H1 (cell line): ENCODE data around the gene NXN. TPM values are rescaled to one million over a fixed set of nuclear protein-coding genes. Genes with fewer than 3 reads are reported as not detected.
A peak's percentile ranks its signal among the peaks of the same experiment; 100 is the strongest.

ENCODE experiments used
- CTCF ChIA-PET: fragments of 300-600 bp; sonication (Branson Sonifier 250); formaldehyde crosslinking; loops from one replicate; lab custom pipeline; 2021; ENCODE audit not compliant: partially characterized antibody; lab: Charles Lee
- POLR2A ChIA-PET: fragments of 300-600 bp; sonication (Branson Sonifier 250); formaldehyde crosslinking; loops from one replicate; lab custom pipeline; 2021; ENCODE audit warnings: inconsistent platforms; ENCODE audit not compliant: partially characterized antibody; lab: Charles Lee
- DNase-seq, 2 experiments: peaks; one replicate each; pipeline versions ENCODE4 v3.0.0 to v3.0.0-alpha.2; 2010 to 2022; ENCODE audit warnings: low spot score in 2 of 2, low read depth in 1 of 2, mixed read lengths in 1 of 2
- FAIRE-seq: peaks from 2 replicates; lab custom pipeline; 2011; peaks lifted over from hg19 to GRCh38; lab: Jason Lieb, UNC
- H2AFZ ChIP-seq: 2 replicates; pipeline ENCODE4 v1.8.1; 2012; ENCODE audit warnings: low read length, inconsistent platforms
- H2AK5ac ChIP-seq: 2 replicates; pipeline ENCODE4 v1.6.1; 2013; ENCODE audit warnings: low read depth, low read length
- H2BK120ac ChIP-seq: replicated peaks from 2 replicates; pipeline ENCODE3; 2013; ENCODE audit warnings: low read depth, low read length, inconsistent platforms
- H2BK12ac ChIP-seq: 2 replicates; pipeline ENCODE4 v1.6.1; 2013; ENCODE audit warnings: low read depth, low read length
- H2BK15ac ChIP-seq: 2 replicates; pipeline ENCODE4 v1.6.1; 2013; ENCODE audit warnings: low read length
- H2BK20ac ChIP-seq: 2 replicates; pipeline ENCODE4 v1.6.1; 2013; ENCODE audit warnings: low read length
- H2BK5ac ChIP-seq: 2 replicates; pipeline ENCODE4 v1.6.1; 2013; ENCODE audit warnings: low read depth, low read length
- H3K14ac ChIP-seq: 2 replicates; pipeline ENCODE4 v1.6.1; 2013; ENCODE audit warnings: inconsistent platforms; ENCODE audit not compliant: insufficient read length
- H3K18ac ChIP-seq: 2 replicates; pipeline ENCODE4 v1.6.1; 2013; ENCODE audit warnings: low read length; ENCODE audit errors: extremely low read depth
- H3K23ac ChIP-seq: 2 replicates; pipeline ENCODE4 v1.6.1; 2013; ENCODE audit warnings: inconsistent platforms; ENCODE audit not compliant: insufficient read length
- H3K23me2 ChIP-seq: 2 replicates; pipeline ENCODE4 v1.6.1; 2013; ENCODE audit warnings: low read depth, low read length
- H3K27ac ChIP-seq: 2 replicates; pipeline ENCODE4 v1.6.1; 2011; ENCODE audit warnings: low read depth, low read length, inconsistent platforms
- H3K27me3 ChIP-seq, 4 experiments: replicated peaks in 1 of 4; 1 replicate in 1 of 4; 2 replicates in 3 of 4; pipeline versions ENCODE4 v1.6.1 to v1.8.1; 2011 to 2013; ENCODE audit warnings: low read length in 3 of 4, mild to moderate bottlenecking in 3 of 4, inconsistent platforms in 2 of 4, mixed read lengths in 2 of 4, moderate library complexity in 1 of 4; ENCODE audit not compliant: control insufficient read depth in 3 of 4, insufficient read depth in 3 of 4; ENCODE audit errors: extremely low read depth in 1 of 4
- H3K36me3 ChIP-seq, 4 experiments: 2 replicates each; pipeline versions ENCODE4 v1.6.1 to v1.8.1; 2011 to 2013; ENCODE audit warnings: mild to moderate bottlenecking in 4 of 4, low read length in 3 of 4, moderate library complexity in 2 of 4, control low read depth in 1 of 4, inconsistent platforms in 1 of 4; ENCODE audit not compliant: insufficient read depth in 4 of 4, control insufficient read depth in 2 of 4
- H3K4ac ChIP-seq: replicated peaks from 2 replicates; pipeline ENCODE3; 2013; ENCODE audit warnings: low read length, low read depth, mixed read lengths, inconsistent platforms; ENCODE audit not compliant: insufficient read length
- H3K4me1 ChIP-seq, 4 experiments: replicated peaks in 1 of 4; 1 replicate in 1 of 4; 2 replicates in 3 of 4; pipeline versions ENCODE4 v1.6.1 to v1.8.1; 2011 to 2013; ENCODE audit warnings: low read length in 3 of 4, inconsistent platforms in 2 of 4, mixed read lengths in 1 of 4; ENCODE audit not compliant: insufficient read depth in 4 of 4, control insufficient read depth in 3 of 4
- H3K4me2 ChIP-seq, 2 experiments: 2 replicates each; pipeline versions ENCODE4 v1.6.1 to v1.8.1; 2011 to 2013; ENCODE audit warnings: low read depth in 2 of 2, low read length in 2 of 2, control low read depth in 1 of 2, inconsistent platforms in 1 of 2, mild to moderate bottlenecking in 1 of 2; ENCODE audit not compliant: insufficient read depth in 1 of 2
- H3K4me3 ChIP-seq, 4 experiments: fragments of 200-600, 300-600 bp in 1 of 4; sonication (generic), shearing (Covaris generic), sonication (Bioruptor Twin) in 1 of 4; 2 replicates each; pipeline versions ENCODE4 v1.5.1 to v1.8.1; 2011 to 2016; ENCODE audit warnings: low read length in 4 of 4, low read depth in 3 of 4, control low read depth in 2 of 4, inconsistent platforms in 2 of 4, mild to moderate bottlenecking in 2 of 4, mixed read lengths in 1 of 4, moderate library complexity in 1 of 4; ENCODE audit not compliant: insufficient read depth in 2 of 4; ENCODE audit errors: extremely low read depth in 1 of 4
- H3K56ac ChIP-seq: replicated peaks from 2 replicates; pipeline ENCODE3; 2013; ENCODE audit warnings: low read depth, mild to moderate bottlenecking, mixed read lengths, low read length, inconsistent platforms; ENCODE audit not compliant: insufficient read length
- H3K79me1 ChIP-seq: 2 replicates; pipeline ENCODE4 v1.6.1; 2013; ENCODE audit warnings: low read depth, low read length, control low read depth
- H3K79me2 ChIP-seq, 2 experiments: 2 replicates each; pipeline versions ENCODE4 v1.6.1 to v1.8.1; 2012 to 2013; ENCODE audit warnings: low read length in 2 of 2, mild to moderate bottlenecking in 2 of 2, inconsistent platforms in 1 of 2; ENCODE audit not compliant: insufficient read depth in 2 of 2, control insufficient read depth in 1 of 2
- H3K9ac ChIP-seq, 4 experiments: replicated peaks in 1 of 4; 1 replicate in 1 of 4; 2 replicates in 3 of 4; pipeline versions ENCODE4 v1.6.1 to v1.8.1; 2011 to 2013; ENCODE audit warnings: low read depth in 3 of 4, low read length in 3 of 4, control low read depth in 2 of 4, mild to moderate bottlenecking in 2 of 4, moderate library complexity in 2 of 4, inconsistent platforms in 1 of 4; ENCODE audit errors: extremely low read depth in 1 of 4
- H3K9me3 ChIP-seq, 2 experiments: 2 replicates each; pipeline versions ENCODE4 v1.6.1 to v1.8.1; 2012 to 2013; ENCODE audit warnings: mild to moderate bottlenecking in 2 of 2, moderate library complexity in 2 of 2, control low read depth in 1 of 2, inconsistent platforms in 1 of 2, low read depth in 1 of 2, low read length in 1 of 2, mixed read lengths in 1 of 2; ENCODE audit not compliant: insufficient read depth in 2 of 2
- H4K20me1 ChIP-seq, 2 experiments: replicated peaks in 1 of 2; 2 replicates each; pipeline versions ENCODE3 to v1.8.1; 2011 to 2013; ENCODE audit warnings: inconsistent platforms in 2 of 2, low read length in 2 of 2, mild to moderate bottlenecking in 1 of 2; ENCODE audit not compliant: insufficient read depth in 2 of 2, control insufficient read depth in 1 of 2
- H4K5ac ChIP-seq: 2 replicates; pipeline ENCODE4 v1.6.1; 2013; ENCODE audit warnings: low read length, low read depth, mixed read lengths, inconsistent platforms; ENCODE audit not compliant: insufficient read length
- H4K8ac ChIP-seq: 2 replicates; pipeline ENCODE4 v1.8.0; 2013; ENCODE audit warnings: mild to moderate bottlenecking, moderate library complexity, low read length, inconsistent platforms; ENCODE audit not compliant: insufficient read depth; ENCODE audit errors: extremely low read depth
- H4K91ac ChIP-seq: replicated peaks from 2 replicates; pipeline ENCODE3; 2013; ENCODE audit warnings: low read length, mixed read lengths, inconsistent platforms; ENCODE audit not compliant: insufficient read length
- ASH2L ChIP-seq: fragments of 200-600, 300-600 bp; sonication (generic); IDR thresholded peaks from one replicate; pipeline ENCODE4 v1.7.1; 2017; ENCODE audit warnings: low read length
- ATF3 ChIP-seq: IDR thresholded peaks from 2 replicates; pipeline ENCODE4 v1.6.1; 2011; ENCODE audit warnings: low read depth, mild to moderate bottlenecking, low read length; ENCODE audit not compliant: insufficient read depth
- BCL11A ChIP-seq, 2 experiments: IDR thresholded peaks; one replicate each; pipeline ENCODE4 v1.6.1; 2011; ENCODE audit warnings: low read depth in 2 of 2, low read length in 2 of 2, mild to moderate bottlenecking in 2 of 2
- CREB1 ChIP-seq: IDR thresholded peaks from 2 replicates; pipeline ENCODE4 v1.6.1; 2012; ENCODE audit warnings: inconsistent platforms
- EP300 ChIP-seq, 2 experiments: IDR thresholded peaks; 1 replicate in 1 of 2; 2 replicates in 1 of 2; pipeline ENCODE4 v1.6.1; 2011 to 2012; ENCODE audit warnings: low read depth in 2 of 2, low read length in 2 of 2, mild to moderate bottlenecking in 2 of 2, borderline replicate concordance in 1 of 2, inconsistent platforms in 1 of 2, moderate library complexity in 1 of 2
- GABPA ChIP-seq: IDR thresholded peaks from 2 replicates; pipeline ENCODE4 v1.6.1; 2011; ENCODE audit warnings: mild to moderate bottlenecking, low read length, moderate library complexity, borderline replicate concordance; ENCODE audit not compliant: insufficient read depth
- GTF2F1 ChIP-seq: IDR thresholded peaks from 2 replicates; pipeline ENCODE4 v1.6.1; 2012; ENCODE audit warnings: low read depth, low read length, improper control_type of control experiment, borderline replicate concordance
- KDM1A ChIP-seq: fragments of 200-600, 300-600 bp; sonication (generic); IDR thresholded peaks from 2 replicates; pipeline ENCODE4 v1.7.1; 2016; ENCODE audit warnings: mild to moderate bottlenecking, low read length, borderline replicate concordance
- KDM4A ChIP-seq: IDR thresholded peaks from one replicate; pipeline ENCODE4 v1.7.1; 2012; ENCODE audit warnings: low read depth, mild to moderate bottlenecking, moderate library complexity, low read length, inconsistent platforms; ENCODE audit not compliant: severe bottlenecking
- MAX ChIP-seq: IDR thresholded peaks from 2 replicates; pipeline ENCODE4 v1.6.1; 2012; ENCODE audit warnings: inconsistent platforms
- PHF8 ChIP-seq: fragments of 200-600 bp; sonication (generic); conservative IDR thresholded peaks from 2 replicates; pipeline ENCODE4 v1.7.1; 2012; ENCODE audit warnings: low read depth, mild to moderate bottlenecking, inconsistent platforms, low read length, moderate library complexity
- SIX5 ChIP-seq: IDR thresholded peaks from 2 replicates; pipeline ENCODE4 v1.6.1; 2011; ENCODE audit warnings: mild to moderate bottlenecking, low read depth, low read length
- TCF12 ChIP-seq: IDR thresholded peaks from 2 replicates; pipeline ENCODE4 v1.6.1; 2011; ENCODE audit warnings: low read depth, mild to moderate bottlenecking, low read length
- WGBS, 2 experiments: shearing (Covaris generic) in 1 of 2; methylation state at CpG; one replicate each; pipeline versions ENCODE4 v1.1.6 to v1.1.7; 2013 to 2015; ENCODE audit warnings: low lambda C conversion rate in 2 of 2, mixed read lengths in 2 of 2, inconsistent platforms in 1 of 2, low coverage in 1 of 2, missing lambda C conversion rate in 1 of 2; ENCODE audit not compliant: insufficient replicate concordance in 2 of 2, insufficient coverage in 1 of 2, insufficient read length in 1 of 2; ENCODE audit errors: extremely low coverage in 1 of 2, missing lambda C conversion rate in 1 of 2; 5-methylcytosine and 5-hydroxymethylcytosine counted together
- polyA plus RNA-seq, 7 experiments: library from polyadenylated mRNA; depleted of rRNA in 3 of 7; stranded (reverse) in 5 of 7; unstranded in 2 of 7; fragments of >200 nt in 5 of 7; fragments of 200-250 nt in 2 of 7; gene quantifications; 1 replicate in 5 of 7; 2 replicates in 1 of 7; 4 replicates in 1 of 7; pipeline versions ENCODE4 v1.2.1 to v1.2.3, GENCODE V29; 2011 to 2013; ENCODE audit warnings: missing spikeins in 2 of 7, mixed read lengths in 2 of 7
- total RNA-seq: library from RNA; stranded (reverse); fragmentation: NEBNext Ultra II Directional; extraction: Animal tissue kit (Norgen Biotek cat#: 25700); gene quantifications from 2 replicates; pipeline ENCODE4 v1.2.1, GENCODE V29; 2021

The NXN gene
- total and polyA plus RNA-seq, 2 of the 8 experiments (the other 6 are each of a cell fraction or from before 2014, with no cell fraction given) = 94.1 to 107 TPM

GRCh38 chr17:976312-976711, 3.3 kb downstream of the NXN start:
- Histone ChIP-seq H3K18ac (no peak overlapping the region), H2BK12ac (no peak overlapping the region), H2BK120ac (no peak overlapping the region), H2AK5ac (no peak overlapping the region), H2AFZ (no peak overlapping the region), H3K27ac (no peak overlapping the region), H3K79me1 (peaks cover 16% of the 10 kb centered on the region), H4K20me1 (peaks cover 7% of the 10 kb centered on the region in 2 experiments), H3K56ac (no peak overlapping the region), H4K91ac (no peak overlapping the region), H3K36me3 (no peaks in the 10 kb centered on the region), H3K4ac (no peak overlapping the region), H3K9ac (no peak overlapping the region), H2BK5ac (no peak overlapping the region), H3K4me3 (no peak overlapping the region), H2BK15ac (no peak overlapping the region), H3K4me1 (peaks cover 8 to 27% (median 14%) of the 10 kb centered on the region in 4 experiments), H2BK20ac (no peak overlapping the region), H3K14ac (no peak overlapping the region), H4K8ac (no peak overlapping the region), H3K23ac (no peak overlapping the region), H3K23me2 (peaks cover 7% of the 10 kb centered on the region), H3K9me3 (no peaks in the 10 kb centered on the region), H3K79me2 (peaks cover 18 to 68% of the 10 kb centered on the region in 2 experiments), H3K4me2 (peak overlapping the region in 1 of 2 experiments; percentile 99; a peak in 1 of 4 replicates), H4K5ac (no peak overlapping the region), H3K27me3 (no peaks in the 10 kb centered on the region)
- POLR2A ChIA-PET = interaction anchor here (1.1 to 2.9 kb wide), 4 partner anchors 12 to 194 kb away, joined by 3 to 9 read pairs (median 4); partner anchors contain the start of genes GLOD4 and MRM3
- FAIRE-seq (no peak), DNase-seq (no peak)
- 86% methylated on average over 6 of the region's 6 CpGs; no CpG with 5 or more reads in 1 of the 2 experiments for WGBS, 2 experiments
- CTCF ChIA-PET = interaction anchor here (0.7 to 17.5 kb wide), 3 partner anchors 20 to 183 kb away, joined by 3 to 258 read pairs (median 4); partner anchors contain the start of gene TIMM22
- TF ChIP-seq EP300 (IDR thresholded peaks at IDR 0.05; ENCODE audit: borderline replicate concordance in 1 of 2, low read depth in 2 of 2, low read length in 2 of 2) (no peak), BCL11A (IDR thresholded peaks at IDR 0.05; ENCODE audit: low read depth in 2 of 2, low read length in 2 of 2) (no peak), GTF2F1 (no peak), PHF8 (no peak), TCF12 (no peak), ASH2L (no peak), GABPA (no peak), ATF3 (no peak), KDM1A (no peak), MAX (no peak), SIX5 (no peak), CREB1 (no peak), KDM4A (no peak)
